ENCODE results near the gene NBPF1. TPM values are rescaled to one million over a fixed set of nuclear protein-coding genes. Genes with fewer than 3 reads are reported as not detected.

Gene NBPF1
- total and polyA plus RNA-seq, 9 of the 15 experiments (the other 6 are each of a cell fraction or from before 2014, with no cell fraction given) = 5.2 to 42.6 (median 24.1) TPM

- TF ChIP-seq ZHX1 (conservative IDR thresholded peaks at IDR 0.05; ENCODE audit: low read length) (no peak), ZBTB33 (CRISPR knock-in tag; IDR thresholded peaks at IDR 0.05) (no peak), FOXP1 (CRISPR knock-in tag; IDR thresholded peaks at IDR 0.05) (peak; percentile 97), ZNF224 (CRISPR knock-in tag; IDR thresholded peaks at IDR 0.05) (no peak), ZNF324 (CRISPR knock-in tag; IDR thresholded peaks at IDR 0.05) (peak; percentile 46; the same call in 1 of the 2 replicates), C11orf30 (IDR thresholded peaks at IDR 0.05; ENCODE audit: low read depth) (no peak), ZNF586 (CRISPR knock-in tag; conservative IDR thresholded peaks at IDR 0.05) (no peak; the same call in 1 of the 2 replicates), SRSF7 (optimal IDR thresholded peaks at IDR 0.05; ENCODE audit: low read depth, low read length) (peak; percentile 11), HMBOX1 (IDR thresholded peaks at IDR 0.05) (no peak), RFX7 (CRISPR knock-in tag; IDR thresholded peaks at IDR 0.05) (peak; percentile 91), RBM15 (IDR thresholded peaks at IDR 0.05; ENCODE audit: insufficient read depth, low read length) (no peak), ETV1 (tag; conservative IDR thresholded peaks at IDR 0.05; ENCODE audit: low read depth) (no peak), FOXK2 (conservative IDR thresholded peaks at IDR 0.05 in 1 of 2, IDR thresholded peaks at IDR 0.05 in 1 of 2; ENCODE audit: low read depth in 2 of 2) (no peak), HLTF (IDR thresholded peaks at IDR 0.05) (no peak), RCOR1 (IDR thresholded peaks at IDR 0.05; ENCODE audit: borderline replicate concordance in 1 of 2, low read depth in 2 of 2, low read length in 2 of 2) (peak; percentile 30 to 60), PKNOX1 (IDR thresholded peaks at IDR 0.05) (no peak), HEY1 (CRISPR knock-in tag; IDR thresholded peaks at IDR 0.05; ENCODE audit: borderline replicate concordance) (no peak), SLC30A9 (CRISPR knock-in tag; IDR thresholded peaks at IDR 0.05) (no peak), NONO (IDR thresholded peaks at IDR 0.05; ENCODE audit: low read depth in 2 of 2, low read length in 1 of 2) (no peak), HMG20B (CRISPR knock-in tag; IDR thresholded peaks at IDR 0.05) (no peak), SIX5 (IDR thresholded peaks at IDR 0.05; ENCODE audit: borderline replicate concordance in 1 of 2, insufficient read depth in 1 of 2, low read depth in 1 of 2, low read length in 2 of 2) (0 out of 4 replicates have a peak, but pooled peaks of 1 of the 2 experiments have one; percentile 11)
These were observed at the start of gene NBPF1 (continued) for GRCh38 chr1:16613185-16614147.
